Progenitor cell of endocrine pancreas (in vitro differentiated cells): ENCODE data around the gene FZR1. TPM values are rescaled to one million over a fixed set of nuclear protein-coding genes. Genes with fewer than 3 reads are reported as not detected.

Source experiments
- DNase-seq: peaks from one replicate; pipeline ENCODE4 v3.0.0; 2021; ENCODE audit warnings: low spot score; ENCODE audit not compliant: unreplicated experiment
- H3K27ac Mint-ChIP-seq: 2 replicates; pipeline ENCODE4 v1.8.0; 2021; ENCODE audit warnings: mild to moderate bottlenecking, moderate library complexity, mixed read lengths
- H3K27me3 Mint-ChIP-seq: 2 replicates; pipeline ENCODE4 v1.8.0; 2021; ENCODE audit warnings: mixed read lengths
- H3K36me3 Mint-ChIP-seq: 2 replicates; pipeline ENCODE4 v1.8.0; 2022; ENCODE audit warnings: mixed read lengths; ENCODE audit not compliant: insufficient read depth
- H3K4me1 Mint-ChIP-seq: 2 replicates; pipeline ENCODE4 v1.8.0; 2021; ENCODE audit warnings: low read depth, mixed read lengths
- H3K4me3 Mint-ChIP-seq: 2 replicates; pipeline ENCODE4 v1.8.0; 2021; ENCODE audit warnings: low read depth, mild to moderate bottlenecking, moderate library complexity, mixed read lengths
- H3K9me3 Mint-ChIP-seq: 2 replicates; pipeline ENCODE4 v1.8.0; 2021; ENCODE audit warnings: low read depth, mixed read lengths
- total RNA-seq: library from RNA; stranded (reverse); gene quantifications from 2 replicates; pipeline ENCODE4 v1.2.1, GENCODE V29; 2021
- TF ChIP-seq, protein P1 (sequence below): fragments of 200-600 bp; sonication (generic); IDR thresholded peaks from one replicate; pipeline ENCODE4 v1.5.0; 2021; ENCODE audit warnings: antibody characterized with exemption, mild to moderate bottlenecking; ENCODE audit not compliant: unreplicated experiment

Gene FZR1
- total RNA-seq, 1 donor from 2014 or later: 70.5 TPM

DNA sequence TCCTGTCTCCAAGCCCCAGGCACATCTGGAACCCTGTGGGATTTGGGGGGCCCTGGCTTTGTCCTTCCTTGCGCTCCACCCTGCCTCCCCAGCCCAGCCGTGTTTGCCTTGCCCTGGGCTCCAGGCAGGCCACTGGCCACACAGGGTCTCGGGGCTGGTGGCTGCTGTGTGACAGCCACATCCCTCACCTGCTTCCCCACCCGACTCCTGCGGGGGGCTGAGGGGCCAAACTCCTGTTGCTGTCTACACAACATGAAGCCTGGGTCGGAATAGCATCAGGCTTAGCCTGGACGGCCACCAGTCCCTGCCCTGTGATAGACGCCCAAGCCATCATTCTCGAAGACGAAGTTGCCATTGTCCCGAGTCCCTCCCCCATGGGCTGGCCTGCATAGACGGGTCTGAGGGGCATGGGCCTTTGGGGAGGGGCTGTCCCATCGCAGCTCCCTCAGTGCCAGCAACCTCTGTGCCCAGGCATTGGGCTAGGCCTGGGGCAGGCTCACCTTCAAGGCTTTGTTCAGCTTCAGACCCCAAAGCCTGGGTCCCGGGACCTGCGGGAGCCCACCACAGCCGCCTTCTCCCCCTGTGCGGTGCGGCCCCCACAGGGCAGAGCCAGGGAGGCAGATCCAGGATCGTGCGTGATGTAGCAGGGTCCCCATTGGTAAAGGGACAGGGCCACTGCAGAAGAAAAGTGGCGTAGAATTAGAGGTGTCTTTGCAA is 17.4 kb downstream of the FZR1 start:
- Mint-ChIP-seq H3K9me3 (no peaks in the 10 kb centered on the region), H3K36me3 (peaks cover 8% of the 10 kb centered on the region), H3K4me3 (no peak overlapping the region), H3K27me3 (no peaks in the 10 kb centered on the region), H3K4me1 (peaks cover 1% of the 10 kb centered on the region), H3K27ac (no peak overlapping the region)
- DNase-seq: no peak
- TF ChIP-seq, protein P1, sequence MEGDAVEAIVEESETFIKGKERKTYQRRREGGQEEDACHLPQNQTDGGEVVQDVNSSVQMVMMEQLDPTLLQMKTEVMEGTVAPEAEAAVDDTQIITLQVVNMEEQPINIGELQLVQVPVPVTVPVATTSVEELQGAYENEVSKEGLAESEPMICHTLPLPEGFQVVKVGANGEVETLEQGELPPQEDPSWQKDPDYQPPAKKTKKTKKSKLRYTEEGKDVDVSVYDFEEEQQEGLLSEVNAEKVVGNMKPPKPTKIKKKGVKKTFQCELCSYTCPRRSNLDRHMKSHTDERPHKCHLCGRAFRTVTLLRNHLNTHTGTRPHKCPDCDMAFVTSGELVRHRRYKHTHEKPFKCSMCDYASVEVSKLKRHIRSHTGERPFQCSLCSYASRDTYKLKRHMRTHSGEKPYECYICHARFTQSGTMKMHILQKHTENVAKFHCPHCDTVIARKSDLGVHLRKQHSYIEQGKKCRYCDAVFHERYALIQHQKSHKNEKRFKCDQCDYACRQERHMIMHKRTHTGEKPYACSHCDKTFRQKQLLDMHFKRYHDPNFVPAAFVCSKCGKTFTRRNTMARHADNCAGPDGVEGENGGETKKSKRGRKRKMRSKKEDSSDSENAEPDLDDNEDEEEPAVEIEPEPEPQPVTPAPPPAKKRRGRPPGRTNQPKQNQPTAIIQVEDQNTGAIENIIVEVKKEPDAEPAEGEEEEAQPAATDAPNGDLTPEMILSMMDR: no peak

DNA sequence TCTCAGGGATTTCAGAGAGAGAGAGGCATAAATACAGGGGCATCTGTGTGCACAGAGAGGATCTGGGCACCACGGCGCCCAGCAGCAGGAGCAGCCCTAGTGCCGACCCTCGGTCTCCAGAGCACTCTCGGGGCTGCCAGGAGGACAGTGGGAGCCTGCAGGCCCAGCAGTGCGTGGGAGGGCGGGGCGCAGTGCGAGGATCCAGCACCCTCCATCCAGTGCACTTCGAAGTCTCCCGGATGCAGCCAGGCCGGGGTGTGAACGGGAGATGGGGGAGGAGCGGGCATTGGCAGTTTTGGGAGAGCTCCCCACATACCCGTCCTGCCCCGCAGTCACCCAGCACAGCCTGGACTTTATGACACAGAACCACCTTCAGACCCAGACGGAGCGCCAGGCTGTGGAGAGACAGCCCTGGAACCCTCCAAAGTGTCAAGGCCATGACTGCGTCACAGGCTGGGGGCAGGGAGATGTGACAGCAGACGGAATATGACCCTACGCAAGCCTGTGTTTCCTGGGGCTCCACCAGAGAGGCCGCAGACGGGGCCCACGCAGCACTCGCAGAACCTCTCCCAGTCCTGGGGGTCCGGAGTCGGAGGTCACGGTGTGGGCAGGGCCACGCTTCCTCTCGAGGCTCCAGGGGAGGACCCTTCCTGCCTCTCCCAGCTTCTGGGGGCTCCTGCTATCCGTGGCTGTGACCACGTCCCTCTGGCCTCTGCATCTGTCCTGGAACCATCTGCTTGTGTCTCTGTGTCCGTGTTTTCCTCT is 18.1 kb downstream of the FZR1 start:
- Mint-ChIP-seq H3K27ac (no peak overlapping the region), H3K9me3 (no peaks in the 10 kb centered on the region)

DNA sequence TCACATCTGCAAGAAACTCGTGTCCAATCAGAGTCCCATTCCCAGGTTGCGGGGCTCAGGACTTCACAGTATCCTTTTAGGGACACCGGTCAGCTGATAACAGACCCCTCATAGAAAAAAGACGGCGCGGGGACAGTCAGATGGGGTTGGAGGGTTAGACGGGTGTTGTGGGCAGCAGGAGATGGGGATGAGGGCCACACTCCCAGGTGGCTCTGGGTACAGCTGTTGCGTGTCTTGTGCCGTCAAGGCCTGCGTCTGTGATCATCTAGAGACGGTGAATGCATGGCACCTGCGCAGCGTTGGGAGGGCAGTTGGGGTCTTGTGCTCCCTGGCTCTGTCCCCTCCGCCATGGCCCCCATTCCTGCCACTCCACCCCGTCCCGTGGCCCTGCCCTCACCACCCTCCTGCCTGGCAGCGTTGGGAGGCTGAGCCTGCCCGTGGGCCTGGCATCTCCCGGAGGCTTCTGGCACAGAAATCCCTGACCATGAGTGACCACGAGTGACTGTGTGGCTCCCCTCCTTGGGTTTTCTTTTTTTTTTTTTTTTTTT is 18.9 kb downstream of the FZR1 start:
- Mint-ChIP-seq H3K27ac (no peak overlapping the region), H3K36me3 (peaks cover 8% of the 10 kb centered on the region), H3K4me3 (no peak overlapping the region), H3K4me1 (peaks cover 1% of the 10 kb centered on the region), H3K27me3 (no peaks in the 10 kb centered on the region), H3K9me3 (no peaks in the 10 kb centered on the region)
- TF ChIP-seq, protein P1: no peak
- no peak for DNase-seq

More for the DNA sequence above, 18.1 kb downstream of the FZR1 start:
- TF ChIP-seq, protein P1: no peak
- Mint-ChIP-seq H3K27me3 (no peaks in the 10 kb centered on the region), H3K36me3 (peaks cover 8% of the 10 kb centered on the region), H3K4me3 (no peak overlapping the region), H3K4me1 (peaks cover 1% of the 10 kb centered on the region)
- no peak for DNase-seq

DNA sequence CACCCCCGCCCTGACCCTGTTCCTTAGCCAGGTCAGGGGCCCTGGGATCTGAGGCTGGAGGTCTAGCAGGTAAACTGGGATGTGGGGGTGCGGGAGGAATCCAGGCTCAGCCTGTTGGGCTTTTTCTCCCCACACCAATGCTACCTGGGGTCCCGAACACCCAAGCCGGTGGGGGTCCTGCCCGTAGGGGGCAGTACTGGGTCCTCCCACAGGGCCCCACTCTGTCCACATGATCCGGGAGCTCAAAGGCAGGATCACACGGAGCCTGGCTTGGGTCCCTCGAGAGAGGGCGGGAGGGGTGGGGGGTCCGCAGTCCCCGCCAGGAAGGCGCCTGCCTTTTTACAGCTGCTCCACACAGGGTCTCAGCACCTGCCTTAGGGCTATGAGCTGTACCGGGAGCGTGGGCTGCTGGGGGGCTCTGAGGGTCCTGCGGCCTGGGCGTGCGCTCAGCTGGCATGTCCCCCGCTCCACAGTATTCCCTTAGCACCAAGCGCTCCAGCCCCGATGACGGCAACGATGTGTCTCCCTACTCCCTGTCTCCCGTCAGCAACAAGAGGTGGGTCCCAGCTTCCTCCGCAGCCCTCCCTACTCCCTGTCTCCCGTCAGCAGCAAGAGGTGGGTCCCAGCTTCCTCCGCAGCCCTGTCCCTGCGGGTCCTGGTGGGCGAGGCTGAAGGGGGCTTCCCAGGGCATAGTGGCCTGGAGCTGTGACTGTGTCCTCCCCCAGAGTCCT is 20.6 kb downstream of the FZR1 start:
- no peaks in the 10 kb centered on the region for H3K27me3 Mint-ChIP-seq
- H3K27ac Mint-ChIP-seq: no peak overlapping the region
- DNase-seq: no peak
- H3K36me3 Mint-ChIP-seq: peaks cover 5% of the 10 kb centered on the region
- TF ChIP-seq, protein P1: peak; percentile 34
- no peaks in the 10 kb centered on the region for H3K4me1 Mint-ChIP-seq
- no peaks in the 10 kb centered on the region for H3K9me3 Mint-ChIP-seq
- H3K4me3 Mint-ChIP-seq: no peak overlapping the region
